Left lung (tissue), 10 donors: ENCODE results near the gene CPT1A. TPM values are rescaled to one million over a fixed set of nuclear protein-coding genes. Genes with fewer than 3 reads are reported as not detected.
A peak's percentile ranks its signal among the peaks of the same experiment; 100 is the strongest.

Experiments
- ATAC-seq: fragments of 200-7000 bp; cut with Tn5 transposase; one replicate; pipeline ENCODE4 v1.9.1; 2020; ENCODE audit warnings: moderate library complexity
- DNase-seq, 4 donors: peaks; one replicate each; pipeline ENCODE4 v3.0.0-alpha.2; 2013 to 2020
- H3K27ac ChIP-seq, 2 donors: fragments of 200-600 bp; sonication (generic) in 1 of 2; one replicate each; pipeline versions ENCODE4 v1.5.0 to v1.8.0; 2020 to 2021
- H3K27me3 ChIP-seq, 2 donors: fragments of 200-600 bp; sonication (generic) in 1 of 2; one replicate each; pipeline versions ENCODE4 v1.5.0 to v1.8.0; 2020 to 2021
- H3K36me3 ChIP-seq, 2 donors: fragments of 200-600 bp; sonication (generic) in 1 of 2; one replicate each; pipeline versions ENCODE4 v1.5.0 to v1.8.0; 2020 to 2021
- H3K4me1 ChIP-seq, 2 donors: fragments of 200-600 bp; one replicate each; pipeline ENCODE4 v1.8.0; 2021
- H3K4me3 ChIP-seq, 2 donors: fragments of 200-600 bp; sonication (generic) in 1 of 2; one replicate each; pipeline versions ENCODE4 v1.5.0 to v1.8.0; 2020 to 2021; ENCODE audit warnings: mild to moderate bottlenecking in 1 of 2
- H3K9me3 ChIP-seq, 2 donors: fragments of 200-600 bp; sonication (generic) in 1 of 2; one replicate each; pipeline versions ENCODE4 v1.5.0 to v1.8.0; 2020 to 2021
- intact Hi-C, 2 donors: fragments of 100-400 bp; cut with DNase I; formaldehyde crosslinking; loops; one replicate each; pipeline versions ENCODE4 v1.11.2 to v1.14.2; 2022
- polyA plus RNA-seq, 6 donors: library from polyadenylated mRNA; unstranded; fragments of 120-200 nt; gene quantifications; one replicate each; pipeline ENCODE4 v1.2.1, GENCODE V29; 2013; ENCODE audit not compliant: insufficient read length in 6 of 6
- total RNA-seq, 2 donors: library from RNA; stranded (reverse); fragmentation: NEBNext Ultra II Directional; extraction: Animal tissue kit (Norgen Biotek cat#: 25700); gene quantifications; one replicate each; pipeline ENCODE4 v1.2.1, GENCODE V29; 2021
- TF ChIP-seq, protein P1 (sequence below), 2 donors: fragments of 200-600 bp; sonication (generic) in 1 of 2; IDR thresholded peaks; one replicate each; pipeline versions ENCODE4 v1.5.0 to v1.8.0; 2021; ENCODE audit warnings: antibody characterized with exemption in 2 of 2
- donor health status: DM: no; HTN: yes; CAD: no.
- donor health status: DM: no; HTN: no; CAD: no.

Gene CPT1A
- total and polyA plus RNA-seq, 8 donors = 25.7 to 83.9 (median 31.9) TPM

DNA sequence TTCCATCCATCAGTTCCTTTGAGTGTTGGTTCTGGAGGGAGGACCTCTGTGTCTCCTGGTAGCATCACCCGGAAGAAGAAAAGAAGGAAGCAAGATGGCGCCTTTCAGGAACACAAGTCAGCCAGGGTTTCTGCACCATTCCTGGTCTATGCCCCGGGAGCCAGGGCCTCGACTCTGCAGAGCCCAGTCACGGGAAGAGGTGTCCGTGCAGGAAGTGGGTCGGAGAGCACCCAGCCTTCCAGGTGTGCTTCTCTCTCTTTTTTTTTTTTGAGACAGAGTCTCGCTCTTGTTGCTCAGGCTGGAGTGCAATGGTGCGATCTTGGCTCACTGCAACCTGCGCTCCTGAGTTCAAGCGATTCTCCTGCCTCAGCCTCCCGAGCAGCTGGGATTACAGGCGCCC lies 40.7 kb upstream of the CPT1A start:
- Histone ChIP-seq H3K27ac (no peak overlapping the region), H3K36me3 (no peaks in the 10 kb centered on the region), H3K9me3 (no peaks in the 10 kb centered on the region), H3K4me1 (no peaks in the 10 kb centered on the region), H3K27me3 (no peaks in the 10 kb centered on the region), H3K4me3 (no peak overlapping the region)
- intact Hi-C loops = no loop called here
- DNase-seq = peak in 1 of 4 donors; percentile 20
- TF ChIP-seq, protein P1, sequence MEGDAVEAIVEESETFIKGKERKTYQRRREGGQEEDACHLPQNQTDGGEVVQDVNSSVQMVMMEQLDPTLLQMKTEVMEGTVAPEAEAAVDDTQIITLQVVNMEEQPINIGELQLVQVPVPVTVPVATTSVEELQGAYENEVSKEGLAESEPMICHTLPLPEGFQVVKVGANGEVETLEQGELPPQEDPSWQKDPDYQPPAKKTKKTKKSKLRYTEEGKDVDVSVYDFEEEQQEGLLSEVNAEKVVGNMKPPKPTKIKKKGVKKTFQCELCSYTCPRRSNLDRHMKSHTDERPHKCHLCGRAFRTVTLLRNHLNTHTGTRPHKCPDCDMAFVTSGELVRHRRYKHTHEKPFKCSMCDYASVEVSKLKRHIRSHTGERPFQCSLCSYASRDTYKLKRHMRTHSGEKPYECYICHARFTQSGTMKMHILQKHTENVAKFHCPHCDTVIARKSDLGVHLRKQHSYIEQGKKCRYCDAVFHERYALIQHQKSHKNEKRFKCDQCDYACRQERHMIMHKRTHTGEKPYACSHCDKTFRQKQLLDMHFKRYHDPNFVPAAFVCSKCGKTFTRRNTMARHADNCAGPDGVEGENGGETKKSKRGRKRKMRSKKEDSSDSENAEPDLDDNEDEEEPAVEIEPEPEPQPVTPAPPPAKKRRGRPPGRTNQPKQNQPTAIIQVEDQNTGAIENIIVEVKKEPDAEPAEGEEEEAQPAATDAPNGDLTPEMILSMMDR (IDR thresholded peaks at IDR 0.05) = no peak
- no peak for ATAC-seq

DNA sequence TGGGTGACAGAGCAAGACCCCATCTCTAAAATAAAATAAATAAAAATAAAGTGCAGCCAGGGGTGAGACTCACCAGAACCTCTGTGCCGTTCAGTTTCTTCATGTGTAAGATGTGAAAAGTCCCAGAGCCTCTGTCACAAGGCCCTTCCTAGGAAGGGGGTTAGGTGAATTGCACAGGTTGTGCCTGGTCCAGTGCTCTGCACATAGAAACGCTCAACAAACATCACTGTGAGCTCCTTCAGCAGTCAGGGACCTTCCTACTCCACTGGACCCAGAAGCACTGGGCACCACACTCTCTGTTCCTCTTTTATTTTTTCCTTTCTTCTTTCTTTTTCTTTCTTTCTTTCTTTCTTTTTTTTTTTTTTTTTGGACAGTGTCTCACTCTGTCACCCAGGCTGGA lies 39.6 kb upstream of the CPT1A start:
- intact Hi-C loops = no loop called here
- no peak for ATAC-seq
- TF ChIP-seq, protein P1 (IDR thresholded peaks at IDR 0.05) = no peak

DNA sequence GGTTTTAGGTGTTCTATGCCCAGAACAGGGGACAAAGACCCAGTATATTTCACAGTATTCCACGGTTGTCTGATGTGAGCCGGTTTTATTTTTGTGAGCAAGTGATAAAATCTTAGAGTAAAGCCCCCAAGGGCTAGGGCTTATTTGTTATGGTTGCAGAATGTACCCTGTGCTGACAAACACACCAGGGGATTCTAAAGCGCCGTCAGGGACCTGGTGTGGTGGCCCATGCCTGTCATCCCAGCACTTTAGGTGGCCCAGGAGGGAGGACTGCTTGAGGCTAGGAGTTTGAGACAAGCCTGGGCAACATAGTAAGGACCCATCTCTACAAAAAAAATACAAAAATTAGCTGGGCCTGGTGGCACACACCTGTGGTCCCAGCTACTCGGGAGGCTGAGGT lies 39.1 kb upstream of the CPT1A start:
- Histone ChIP-seq H3K27ac (no peak overlapping the region), H3K4me3 (no peak overlapping the region), H3K9me3 (no peaks in the 10 kb centered on the region), H3K4me1 (no peaks in the 10 kb centered on the region), H3K36me3 (no peaks in the 10 kb centered on the region), H3K27me3 (no peaks in the 10 kb centered on the region)
- no peak for ATAC-seq
- DNase-seq = peak in 1 of 4 donors; percentile 2
- intact Hi-C loops = no loop called here
- TF ChIP-seq, protein P1 (IDR thresholded peaks at IDR 0.05) = no peak

More for the DNA sequence above, 39.6 kb upstream of the CPT1A start:
- Histone ChIP-seq H3K27me3 (no peaks in the 10 kb centered on the region), H3K36me3 (no peaks in the 10 kb centered on the region), H3K27ac (no peak overlapping the region), H3K4me3 (no peak overlapping the region), H3K9me3 (no peaks in the 10 kb centered on the region), H3K4me1 (no peaks in the 10 kb centered on the region)
- no peak for DNase-seq

DNA sequence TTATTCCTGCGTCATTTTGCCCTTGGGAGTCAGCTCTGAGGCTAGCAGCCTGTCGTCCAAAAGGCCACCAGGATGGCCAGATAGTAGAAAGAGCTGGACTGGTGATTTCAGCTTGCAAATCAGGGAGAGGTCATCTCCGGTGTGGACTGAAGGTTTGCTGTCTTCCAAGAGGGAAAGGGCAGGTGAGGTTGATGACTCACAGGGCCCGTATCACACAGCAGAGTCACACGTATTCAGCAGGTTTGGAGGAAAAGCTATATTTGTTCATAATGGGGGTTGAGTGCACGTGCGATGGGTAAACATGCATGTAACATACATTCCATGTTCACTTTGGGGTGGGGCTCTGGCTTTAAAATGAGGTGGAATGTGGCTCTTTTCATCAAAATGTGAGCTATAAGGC lies 36.3 kb upstream of the CPT1A start:
- TF ChIP-seq, protein P1 (IDR thresholded peaks at IDR 0.05) = no peak
- ATAC-seq (no peak), DNase-seq (no peak)
- intact Hi-C loops = no loop called here
- Histone ChIP-seq H3K4me3 (no peak overlapping the region), H3K27me3 (no peaks in the 10 kb centered on the region), H3K4me1 (no peaks in the 10 kb centered on the region), H3K27ac (no peak overlapping the region), H3K9me3 (no peaks in the 10 kb centered on the region), H3K36me3 (no peaks in the 10 kb centered on the region)

DNA sequence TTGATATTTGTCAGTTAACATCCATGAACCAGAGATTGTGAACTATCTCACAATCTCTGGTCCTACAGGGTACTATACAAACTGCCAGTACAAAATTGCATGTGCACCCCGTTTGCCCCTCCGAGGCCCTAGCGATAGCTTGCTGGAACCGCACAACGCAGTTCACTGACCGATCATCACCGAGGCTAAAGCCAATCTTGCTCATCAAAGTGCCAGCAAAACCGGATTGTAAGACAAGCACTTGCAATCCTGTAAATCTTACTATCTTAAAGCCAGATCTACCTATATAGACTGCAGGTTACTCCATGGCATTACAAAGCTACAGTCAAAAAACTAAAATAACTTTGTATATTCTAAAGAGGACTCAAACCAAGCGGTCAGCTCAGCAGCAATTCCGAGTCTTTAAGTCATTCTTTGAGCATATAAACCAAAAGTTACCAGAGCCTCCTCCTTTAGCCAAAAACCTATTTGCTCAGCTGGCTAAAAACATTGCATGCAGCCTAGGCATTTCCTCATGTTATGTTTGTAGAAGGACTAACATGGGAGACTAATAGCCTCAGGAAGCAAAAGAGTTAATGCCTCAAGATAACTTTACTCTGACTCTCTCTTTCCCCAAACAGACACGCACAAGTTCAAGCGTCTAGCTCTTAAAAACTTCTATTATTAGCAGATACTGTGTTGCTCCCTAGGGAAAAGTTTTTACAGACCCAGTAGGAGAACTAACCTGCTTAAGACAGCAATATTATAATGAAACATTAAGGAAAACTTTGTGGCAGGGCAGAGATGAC lies 30.7 kb upstream of the CPT1A start:
- Histone ChIP-seq H3K27ac (no peak overlapping the region), H3K4me3 (no peak overlapping the region), H3K9me3 (no peaks in the 10 kb centered on the region), H3K27me3 (no peaks in the 10 kb centered on the region), H3K4me1 (peaks cover 4 to 6% of the 10 kb centered on the region in 2 donors), H3K36me3 (no peaks in the 10 kb centered on the region)
- intact Hi-C loops = no loop called here
- no peak for DNase-seq
- ATAC-seq = no peak
- TF ChIP-seq, protein P1 (IDR thresholded peaks at IDR 0.05) = no peak
